ENCODE data around the gene CLEC2B. TPM values are rescaled to one million over a fixed set of nuclear protein-coding genes. Genes with fewer than 3 reads are reported as not detected.

Gene CLEC2B
- total RNA-seq, 2 donors from 2014 or later = not detected

DNA sequence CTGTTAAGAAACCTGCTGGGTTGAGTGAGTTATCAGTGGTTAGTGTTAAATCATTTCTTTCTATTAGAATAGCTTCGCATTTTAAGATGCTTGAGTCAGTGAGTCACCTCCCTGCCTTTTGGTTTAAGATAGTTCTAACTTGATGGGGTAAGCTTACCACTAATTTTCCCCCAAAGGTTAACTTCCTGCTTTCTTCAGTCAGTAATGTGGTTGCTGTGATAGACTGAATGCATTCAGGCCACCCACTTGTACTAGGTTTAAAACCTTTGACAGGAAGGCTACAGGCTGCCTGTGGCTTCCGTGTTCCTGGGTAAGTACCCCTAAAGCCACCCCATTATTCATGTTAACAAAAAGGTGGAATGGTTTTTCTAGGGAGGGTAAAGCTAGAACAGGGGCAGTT is 37.7 kb upstream of the CLEC2B start:
- TF ChIP-seq, protein P1, sequence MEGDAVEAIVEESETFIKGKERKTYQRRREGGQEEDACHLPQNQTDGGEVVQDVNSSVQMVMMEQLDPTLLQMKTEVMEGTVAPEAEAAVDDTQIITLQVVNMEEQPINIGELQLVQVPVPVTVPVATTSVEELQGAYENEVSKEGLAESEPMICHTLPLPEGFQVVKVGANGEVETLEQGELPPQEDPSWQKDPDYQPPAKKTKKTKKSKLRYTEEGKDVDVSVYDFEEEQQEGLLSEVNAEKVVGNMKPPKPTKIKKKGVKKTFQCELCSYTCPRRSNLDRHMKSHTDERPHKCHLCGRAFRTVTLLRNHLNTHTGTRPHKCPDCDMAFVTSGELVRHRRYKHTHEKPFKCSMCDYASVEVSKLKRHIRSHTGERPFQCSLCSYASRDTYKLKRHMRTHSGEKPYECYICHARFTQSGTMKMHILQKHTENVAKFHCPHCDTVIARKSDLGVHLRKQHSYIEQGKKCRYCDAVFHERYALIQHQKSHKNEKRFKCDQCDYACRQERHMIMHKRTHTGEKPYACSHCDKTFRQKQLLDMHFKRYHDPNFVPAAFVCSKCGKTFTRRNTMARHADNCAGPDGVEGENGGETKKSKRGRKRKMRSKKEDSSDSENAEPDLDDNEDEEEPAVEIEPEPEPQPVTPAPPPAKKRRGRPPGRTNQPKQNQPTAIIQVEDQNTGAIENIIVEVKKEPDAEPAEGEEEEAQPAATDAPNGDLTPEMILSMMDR (conservative IDR thresholded peaks at IDR 0.05) = no peak
- no peak overlapping the region for H3K4me3 ChIP-seq (ENCODE audit: low read length)
- Mint-ChIP-seq H3K27me3 (ENCODE audit: insufficient read depth) (no peaks in the 10 kb centered on the region), H3K4me1 (no peaks in the 10 kb centered on the region), H3K4me3 (no peak overlapping the region), H3K27ac (no peak overlapping the region), H3K9me3 (peaks cover 52% of the 10 kb centered on the region), H3K36me3 (ENCODE audit: low read depth) (peaks cover 3% of the 10 kb centered on the region)
- H3K36me3 ChIP-seq (ENCODE audit: control insufficient read depth, insufficient read depth, low read length) = no peaks in the 10 kb centered on the region
- H3K27me3 ChIP-seq (ENCODE audit: control insufficient read depth, insufficient read depth, low read length, poor library complexity, severe bottlenecking) = no peaks in the 10 kb centered on the region
- H3K4me1 ChIP-seq (ENCODE audit: control insufficient read depth, insufficient read depth, low read length) = no peaks in the 10 kb centered on the region
- no peak for DNase-seq
- no peak overlapping the region for H3K27ac ChIP-seq (ENCODE audit: low read depth, low read length)
- H3K9ac ChIP-seq (ENCODE audit: extremely low read depth, low read length, poor library complexity, severe bottlenecking) = no peak overlapping the region
- WGBS, 2 experiments (ENCODE audit: insufficient coverage in 1 of 2, insufficient read length in 1 of 2) = 88 to 100% methylated on average over 1 to 2 of the region's 2 CpGs
- H3K9me3 ChIP-seq (ENCODE audit: control insufficient read depth, low read length) = peaks cover 30% of the 10 kb centered on the region

DNA sequence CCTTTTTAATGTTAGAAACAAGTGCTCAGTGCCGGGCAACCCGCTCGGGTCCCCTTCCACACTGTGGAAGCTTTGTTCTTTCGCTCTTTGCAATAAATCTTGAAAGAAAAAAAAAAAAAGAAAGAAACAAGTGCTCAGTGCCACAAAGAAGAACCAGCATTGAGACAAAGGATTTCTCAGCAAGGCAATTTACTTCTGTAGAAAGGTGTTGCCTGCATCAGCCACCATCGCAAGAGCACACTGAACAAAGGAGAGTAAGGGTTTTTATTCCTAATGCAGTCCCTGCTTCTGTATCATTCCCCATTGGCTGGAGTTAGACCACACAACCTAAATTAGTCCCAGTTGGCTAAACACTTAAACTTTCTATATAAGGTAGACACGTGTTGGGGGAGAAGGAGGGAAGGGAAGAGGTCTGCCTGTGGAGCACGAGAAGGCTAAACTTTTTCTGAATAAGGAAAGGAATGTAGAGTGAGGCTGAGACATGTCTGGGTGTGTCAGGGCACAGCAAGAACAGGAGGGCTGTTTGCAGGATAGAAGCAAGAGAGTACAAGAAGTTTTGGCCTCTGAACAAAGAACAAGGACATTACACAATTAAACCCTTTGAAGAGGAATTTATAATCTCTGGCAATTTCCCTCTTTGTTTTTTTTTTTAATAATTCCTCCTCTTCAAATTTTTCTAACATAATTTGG is 33.5 kb upstream of the CLEC2B start:
- 92% methylated on average over 4 to 7 of the region's 7 CpGs for WGBS, 2 experiments (ENCODE audit: insufficient coverage in 1 of 2, insufficient read length in 1 of 2)
- Histone ChIP-seq H3K9me3 (ENCODE audit: control insufficient read depth, low read length) (peaks cover 5% of the 10 kb centered on the region), H3K4me1 (ENCODE audit: control insufficient read depth, insufficient read depth, low read length) (no peaks in the 10 kb centered on the region), H3K36me3 (ENCODE audit: control insufficient read depth, insufficient read depth, low read length) (no peaks in the 10 kb centered on the region), H3K9ac (ENCODE audit: extremely low read depth, low read length, poor library complexity, severe bottlenecking) (no peak overlapping the region), H3K27ac (ENCODE audit: low read depth, low read length) (no peak overlapping the region), H3K27me3 (ENCODE audit: control insufficient read depth, insufficient read depth, low read length, poor library complexity, severe bottlenecking) (no peaks in the 10 kb centered on the region), H3K4me3 (ENCODE audit: low read length) (no peak overlapping the region)
- Mint-ChIP-seq H3K27ac (no peak overlapping the region), H3K36me3 (ENCODE audit: low read depth) (peaks cover 2% of the 10 kb centered on the region), H3K4me3 (no peak overlapping the region), H3K9me3 (peaks cover 25% of the 10 kb centered on the region), H3K4me1 (peaks cover 1% of the 10 kb centered on the region), H3K27me3 (ENCODE audit: insufficient read depth) (no peaks in the 10 kb centered on the region)
- DNase-seq = no peak
- TF ChIP-seq, protein P1 (conservative IDR thresholded peaks at IDR 0.05) = no peak

DNA sequence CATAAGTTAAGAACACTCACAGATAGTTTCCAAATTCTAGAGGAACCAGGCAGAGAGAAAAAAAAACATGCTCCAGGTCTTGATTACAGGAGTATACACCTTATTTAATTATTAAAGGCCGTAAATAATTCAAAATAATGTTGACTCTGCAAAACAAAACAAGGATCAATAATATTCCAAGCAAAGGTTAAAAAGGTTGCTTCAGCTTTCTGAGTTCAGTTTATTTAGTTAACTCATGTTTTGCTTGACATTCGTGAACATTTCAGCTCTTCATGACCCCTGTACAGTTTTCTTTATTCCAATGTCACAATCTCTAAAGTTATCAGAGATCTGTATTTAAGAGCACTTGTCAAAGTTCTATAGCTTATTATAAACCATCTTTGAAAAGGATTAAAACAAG is 31.8 kb upstream of the CLEC2B start:
- no peak overlapping the region for H3K27ac Mint-ChIP-seq
- H3K4me3 Mint-ChIP-seq = no peak overlapping the region
- H3K4me3 ChIP-seq (ENCODE audit: low read length) = no peak overlapping the region
- H3K36me3 ChIP-seq (ENCODE audit: control insufficient read depth, insufficient read depth, low read length) = no peaks in the 10 kb centered on the region
- H3K27me3 ChIP-seq (ENCODE audit: control insufficient read depth, insufficient read depth, low read length, poor library complexity, severe bottlenecking) = no peaks in the 10 kb centered on the region
- no peak overlapping the region for H3K27ac ChIP-seq (ENCODE audit: low read depth, low read length)
- peaks cover 1% of the 10 kb centered on the region for H3K4me1 Mint-ChIP-seq
- no peaks in the 10 kb centered on the region for H3K4me1 ChIP-seq (ENCODE audit: control insufficient read depth, insufficient read depth, low read length)
- TF ChIP-seq, protein P1 (conservative IDR thresholded peaks at IDR 0.05) = no peak
- H3K36me3 Mint-ChIP-seq (ENCODE audit: low read depth) = peaks cover 2% of the 10 kb centered on the region
- no peak overlapping the region for H3K9ac ChIP-seq (ENCODE audit: extremely low read depth, low read length, poor library complexity, severe bottlenecking)
- peaks cover 25% of the 10 kb centered on the region for H3K9me3 Mint-ChIP-seq
- peaks cover 5% of the 10 kb centered on the region for H3K9me3 ChIP-seq (ENCODE audit: control insufficient read depth, low read length)
- no peaks in the 10 kb centered on the region for H3K27me3 Mint-ChIP-seq (ENCODE audit: insufficient read depth)
- DNase-seq = no peak
- 57 to 95% methylated on average over 1 to 2 of the region's 2 CpGs for WGBS, 2 experiments (ENCODE audit: insufficient coverage in 1 of 2, insufficient read length in 1 of 2)
